PC-9 (cell line): ENCODE results near the gene PLA2G4D. TPM values are rescaled to one million over a fixed set of nuclear protein-coding genes. Genes with fewer than 3 reads are reported as not detected.

Experiments
- BruUV-seq: library from RNA; stranded (reverse); fragments of 400-500 nt; replicated peaks from 2 replicates; lab custom pipeline; 2021; lab: Mats Ljungman, UMichigan
- CTCF ChIA-PET: fragments of 300-600 bp; sonication (Branson Sonifier 250); formaldehyde crosslinking; loops from one replicate; lab custom pipeline; 2022; ENCODE audit warnings: antibody characterized with exemption; lab: Charles Lee
- POLR2A ChIA-PET: fragments of 300-600 bp; sonication (Branson Sonifier 250); formaldehyde crosslinking; loops from one replicate; lab custom pipeline; 2022; ENCODE audit warnings: antibody characterized with exemption; ENCODE audit not compliant: unreplicated experiment; lab: Charles Lee
- DNase-seq, 2 experiments: peaks; one replicate each; pipeline versions ENCODE4 v3.0.0 to v3.0.0-alpha.2; 2015 to 2022; ENCODE audit warnings: mixed read lengths in 1 of 2
- H2AFZ ChIP-seq: fragments of 200-600 bp; sonication (generic); 2 replicates; pipeline ENCODE4 v1.8.1; 2017; ENCODE audit warnings: antibody characterized with exemption
- H3F3A ChIP-seq: fragments of 200-600 bp; sonication (generic); 2 replicates; pipeline ENCODE4 v1.8.1; 2017; ENCODE audit warnings: antibody characterized with exemption, mild to moderate bottlenecking, low read depth; ENCODE audit not compliant: insufficient read depth
- H3K27ac ChIP-seq: fragments of 200-600 bp; sonication (generic); 2 replicates; pipeline ENCODE4 v1.6.1; 2016; ENCODE audit warnings: mixed run types
- H3K27me3 ChIP-seq: fragments of 200-600 bp; sonication (generic); 2 replicates; pipeline ENCODE4 v1.6.1; 2016; ENCODE audit warnings: low read depth, mixed run types; ENCODE audit not compliant: insufficient read depth
- H3K36me3 ChIP-seq: fragments of 200-600 bp; sonication (generic); 2 replicates; pipeline ENCODE4 v1.6.1; 2016; ENCODE audit warnings: low read depth, mixed run types
- H3K4me1 ChIP-seq: fragments of 200-600 bp; sonication (generic); replicated peaks from 2 replicates; pipeline ENCODE4 v1.6.1; 2016; ENCODE audit warnings: mixed run types; ENCODE audit not compliant: insufficient read depth
- H3K4me2 ChIP-seq: fragments of 200-600 bp; sonication (generic); 2 replicates; pipeline ENCODE4 v1.6.1; 2017; ENCODE audit warnings: mixed run types
- H3K4me3 ChIP-seq: fragments of 200-600 bp; sonication (generic); 2 replicates; pipeline ENCODE4 v1.6.1; 2016; ENCODE audit warnings: mixed run types
- H3K79me2 ChIP-seq: fragments of 200-600 bp; sonication (generic); 2 replicates; pipeline ENCODE4 v1.6.1; 2017; ENCODE audit warnings: low read depth, mixed run types
- H3K9me2 ChIP-seq: fragments of 200-600 bp; sonication (generic); 2 replicates; pipeline ENCODE4 v1.8.1; 2017; ENCODE audit warnings: mild to moderate bottlenecking; ENCODE audit not compliant: insufficient read depth
- H3K9me3 ChIP-seq: fragments of 200-600 bp; sonication (generic); 2 replicates; pipeline ENCODE4 v1.8.1; 2016; ENCODE audit warnings: low read depth; ENCODE audit not compliant: insufficient read depth
- H4K20me1 ChIP-seq: fragments of 200-600 bp; sonication (generic); 2 replicates; pipeline ENCODE4 v1.8.1; 2017; ENCODE audit not compliant: insufficient read depth
- EZH2 ChIP-seq: fragments of 200-600 bp; sonication (generic); IDR thresholded peaks from 2 replicates; pipeline ENCODE4 v1.8.0; 2017; ENCODE audit warnings: antibody characterized with exemption, low read depth
- intact Hi-C: fragments of 100-400 bp; cut with micrococcal nuclease; formaldehyde crosslinking; loops from one replicate; pipeline ENCODE4 v1.10.0; 2022; ENCODE audit not compliant: unreplicated experiment
- total RNA-seq: library from RNA; stranded (reverse); gene quantifications from 2 replicates; pipeline ENCODE4 v1.2.3, GENCODE V29; 2021
- TF ChIP-seq, protein P1 (sequence below): fragments of 200-600 bp; sonication (generic); conservative IDR thresholded peaks from 2 replicates; pipeline ENCODE4 v1.6.1; 2017; ENCODE audit warnings: mixed run types, antibody characterized with exemption, mild to moderate bottlenecking, moderate library complexity

The PLA2G4D gene
- total RNA-seq, 1 experiment from 2014 or later, result 0.90 TPM

DNA sequence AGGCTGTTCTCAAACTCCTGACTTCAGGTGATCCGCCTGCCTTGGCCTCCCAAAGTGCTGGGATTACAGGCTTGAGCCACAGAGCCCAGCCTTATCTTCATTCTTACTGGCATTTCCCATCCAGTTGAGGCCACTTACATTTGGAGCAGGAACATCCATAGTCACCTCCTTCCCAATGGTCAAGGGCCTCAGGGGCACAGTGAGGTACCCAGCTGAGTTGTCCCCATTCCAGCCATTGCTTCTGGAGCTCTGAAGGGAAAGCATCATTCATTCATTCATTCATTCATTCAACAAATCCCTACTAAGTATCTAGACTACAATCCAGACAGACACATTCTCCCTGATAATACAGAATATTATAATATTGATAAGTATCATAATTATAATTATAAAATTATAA is 12.2 kb downstream of the PLA2G4D start:
- H2AFZ ChIP-seq, result no peak overlapping the region
- no peak overlapping the region for H3K27ac ChIP-seq
- peaks cover 12% of the 10 kb centered on the region; the same call in 1 of the 2 replicates for H3F3A ChIP-seq
- H3K27me3 ChIP-seq, result no peaks in the 10 kb centered on the region
- H3K36me3 ChIP-seq, result no peaks in the 10 kb centered on the region
- peaks cover 21% of the 10 kb centered on the region for H3K4me1 ChIP-seq
- H3K9me2 ChIP-seq, result no peaks in the 10 kb centered on the region
- no peaks in the 10 kb centered on the region for H4K20me1 ChIP-seq
- DNase-seq, result no peak
- no peak overlapping the region for H3K4me2 ChIP-seq
- H3K79me2 ChIP-seq, result no peaks in the 10 kb centered on the region
- intact Hi-C loops, result loop anchor here (5.0 kb wide), 1 partner anchor 50 kb away; no protein-coding TSS in a partner anchor
- ChIA-PET CTCF (no interaction called here), POLR2A (no interaction called here)
- BruUV-seq, result no TSS peak
- H3K9me3 ChIP-seq, result no peaks in the 10 kb centered on the region
- TF ChIP-seq, protein P1, sequence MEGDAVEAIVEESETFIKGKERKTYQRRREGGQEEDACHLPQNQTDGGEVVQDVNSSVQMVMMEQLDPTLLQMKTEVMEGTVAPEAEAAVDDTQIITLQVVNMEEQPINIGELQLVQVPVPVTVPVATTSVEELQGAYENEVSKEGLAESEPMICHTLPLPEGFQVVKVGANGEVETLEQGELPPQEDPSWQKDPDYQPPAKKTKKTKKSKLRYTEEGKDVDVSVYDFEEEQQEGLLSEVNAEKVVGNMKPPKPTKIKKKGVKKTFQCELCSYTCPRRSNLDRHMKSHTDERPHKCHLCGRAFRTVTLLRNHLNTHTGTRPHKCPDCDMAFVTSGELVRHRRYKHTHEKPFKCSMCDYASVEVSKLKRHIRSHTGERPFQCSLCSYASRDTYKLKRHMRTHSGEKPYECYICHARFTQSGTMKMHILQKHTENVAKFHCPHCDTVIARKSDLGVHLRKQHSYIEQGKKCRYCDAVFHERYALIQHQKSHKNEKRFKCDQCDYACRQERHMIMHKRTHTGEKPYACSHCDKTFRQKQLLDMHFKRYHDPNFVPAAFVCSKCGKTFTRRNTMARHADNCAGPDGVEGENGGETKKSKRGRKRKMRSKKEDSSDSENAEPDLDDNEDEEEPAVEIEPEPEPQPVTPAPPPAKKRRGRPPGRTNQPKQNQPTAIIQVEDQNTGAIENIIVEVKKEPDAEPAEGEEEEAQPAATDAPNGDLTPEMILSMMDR, result no peak
- no peak for TF ChIP-seq EZH2
- no peak overlapping the region for H3K4me3 ChIP-seq

DNA sequence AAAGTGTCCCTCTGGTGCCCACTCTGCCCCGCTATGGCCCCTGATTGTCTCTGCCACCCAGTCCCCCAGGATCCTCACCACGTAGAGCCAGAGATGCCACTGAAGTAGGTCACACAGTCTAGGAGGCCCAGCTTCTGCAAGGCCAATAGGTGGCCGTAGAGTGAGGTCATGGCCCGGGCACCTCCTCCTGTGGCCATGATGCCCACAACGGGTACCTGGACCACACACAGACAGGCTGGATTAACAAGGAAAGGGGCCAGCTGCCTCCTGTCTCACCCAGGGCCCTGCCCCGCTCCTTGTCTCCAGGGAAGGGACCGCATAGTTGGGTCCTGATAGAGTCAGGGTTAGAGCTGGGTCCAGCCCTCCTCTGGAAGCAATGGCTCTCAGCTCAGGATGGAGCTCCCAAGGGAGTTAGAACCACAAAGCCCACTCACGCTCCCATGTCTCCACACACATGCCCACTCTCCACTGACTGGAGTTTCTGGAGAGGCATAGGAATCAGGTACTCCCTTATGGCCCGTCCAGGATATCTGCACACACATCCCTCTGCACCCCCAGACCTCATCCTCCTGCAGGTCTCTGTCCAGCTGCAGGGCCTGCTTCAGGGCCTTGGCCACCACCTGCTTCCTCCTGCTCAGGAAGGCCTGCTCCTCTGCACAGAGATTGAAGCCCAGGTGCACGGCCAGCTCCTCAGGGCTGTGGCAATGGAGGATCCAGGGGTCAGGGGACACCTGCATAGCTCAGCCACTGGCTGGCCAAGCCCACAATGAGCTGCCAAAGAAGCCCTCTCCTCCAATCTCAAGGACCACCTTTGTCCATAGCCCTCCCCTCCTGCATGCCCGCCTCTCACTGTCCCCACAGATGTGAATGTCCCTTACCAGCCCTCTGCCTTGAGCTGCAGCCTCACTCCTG is 13.2 kb downstream of the PLA2G4D start:
- no peaks in the 10 kb centered on the region for H3K79me2 ChIP-seq
- H2AFZ ChIP-seq, result no peak overlapping the region
- no peaks in the 10 kb centered on the region for H3K9me2 ChIP-seq
- DNase-seq, result no peak
- H3K4me1 ChIP-seq, result peaks cover 21% of the 10 kb centered on the region
- intact Hi-C loops, result loop anchor here (5.0 kb wide), 1 partner anchor 51 kb away; no protein-coding TSS in a partner anchor
- no peaks in the 10 kb centered on the region for H3K9me3 ChIP-seq
- TF ChIP-seq EZH2, result no peak
- TF ChIP-seq, protein P1, result no peak
- H3K36me3 ChIP-seq, result no peaks in the 10 kb centered on the region
- H3F3A ChIP-seq, result peaks cover 12% of the 10 kb centered on the region; the same call in 1 of the 2 replicates
- H3K27ac ChIP-seq, result no peak overlapping the region
- BruUV-seq, result no TSS peak
- ChIA-PET CTCF (interaction anchor here (1.0 kb wide), 1 partner anchor 53 kb away, joined by 5 read pairs; no protein-coding TSS in a partner anchor), POLR2A (no interaction called here)
- H3K27me3 ChIP-seq, result no peaks in the 10 kb centered on the region
- H3K4me3 ChIP-seq, result no peak overlapping the region
- no peak overlapping the region for H3K4me2 ChIP-seq
- H4K20me1 ChIP-seq, result no peaks in the 10 kb centered on the region

DNA sequence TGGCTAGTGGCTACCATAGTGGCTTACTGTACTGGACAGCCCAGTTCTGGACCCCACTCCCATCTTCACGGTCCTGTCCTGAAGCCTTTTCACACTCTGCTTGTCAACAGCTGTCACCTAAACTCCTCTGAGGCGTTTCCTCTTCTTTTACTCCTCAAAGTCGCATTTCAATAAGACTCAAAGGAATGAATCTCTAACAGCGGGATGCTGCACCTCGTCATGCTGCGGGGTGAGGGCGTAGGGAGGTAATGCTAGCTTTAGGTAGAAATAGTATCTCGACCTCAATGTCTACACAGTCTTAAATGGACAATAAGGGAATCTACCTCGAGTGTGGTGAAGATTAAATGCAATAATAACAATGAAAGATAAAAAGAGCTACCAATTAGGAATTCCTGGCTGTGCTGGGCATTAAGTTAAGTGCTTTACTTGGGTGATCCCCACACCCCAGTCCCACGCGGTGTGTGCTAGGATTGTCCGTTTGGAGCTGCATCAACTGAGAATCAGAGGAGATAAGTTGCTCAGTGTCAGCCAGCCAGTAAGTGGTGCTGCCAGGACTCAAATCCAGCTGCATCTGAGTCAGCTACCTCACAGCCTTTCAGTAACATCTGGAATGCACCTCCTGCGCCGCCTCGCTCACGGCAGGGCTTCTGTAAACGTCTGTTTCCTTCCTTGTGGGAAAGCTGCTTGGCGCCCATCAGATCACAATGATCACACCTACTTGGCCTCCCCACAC is 14.0 kb downstream of the PLA2G4D start:
- ChIA-PET POLR2A (no interaction called here), CTCF (interaction anchor here (1.0 kb wide), 1 partner anchor 54 kb away, joined by 5 read pairs; no protein-coding TSS in a partner anchor)
- Histone ChIP-seq H3K9me2 (no peaks in the 10 kb centered on the region), H3K79me2 (no peaks in the 10 kb centered on the region), H3K27ac (no peak overlapping the region), H3K27me3 (no peaks in the 10 kb centered on the region), H3K9me3 (no peaks in the 10 kb centered on the region), H3K4me3 (no peak overlapping the region), H2AFZ (no peak overlapping the region), H3K4me1 (peaks cover 16% of the 10 kb centered on the region), H3K36me3 (no peaks in the 10 kb centered on the region), H4K20me1 (no peaks in the 10 kb centered on the region), H3K4me2 (no peak overlapping the region), H3F3A (peaks cover 7% of the 10 kb centered on the region; the same call in 1 of the 2 replicates)
- TF ChIP-seq, protein P1, result no peak
- TF ChIP-seq EZH2, result no peak
- intact Hi-C loops, result loop anchor here (5.0 kb wide), 1 partner anchor 52 kb away; no protein-coding TSS in a partner anchor
- DNase-seq, result no peak
- BruUV-seq, result no TSS peak
